ENCODE data around the gene PIGZ. TPM values are rescaled to one million over a fixed set of nuclear protein-coding genes. Genes with fewer than 3 reads are reported as not detected.

The PIGZ gene
- 1 to 10 TPM; 2.9 to 4.3 (median 3.7) TPM for total RNA-seq (2021; fragmentation: NEBNext Ultra II Directional; extraction: Animal tissue kit (Norgen Biotek cat#: 25700))
- long read RNA-seq, partial matches to known transcripts: 0 of 7 reads
- long read RNA-seq, other reads (novel, unspliced or antisense): 3 of 7 reads

GRCh38 chr3:196968233-196969133 lies at the start of gene PIGZ:
TSS of gene PIGZ (minus strand) at chr3:196968833. CDS start at chr3:196952031, 16,802 bp downstream.
- no peaks in the 10 kb centered on the region for H3K36me3 Mint-ChIP-seq (ENCODE audit: low read depth)
- H3K4me1 Mint-ChIP-seq (ENCODE audit: low read depth): peaks cover 14% of the 10 kb centered on the region; the same call in 1 of the 2 replicates
- H3K4me3 Mint-ChIP-seq: peak within 1 kb of the TSS; percentile 83
- DNase-seq: no peak
- peaks cover 6% of the 10 kb centered on the region; the same call in 1 of the 2 replicates for H3K27me3 Mint-ChIP-seq (ENCODE audit: insufficient read depth)
- TF ChIP-seq CTCF (IDR thresholded peaks at IDR 0.05): no peak
- no peaks in the 10 kb centered on the region for H3K9me3 Mint-ChIP-seq
- H3K27ac Mint-ChIP-seq: no peak within 1 kb of the TSS

GRCh38 chr3:197017003-197017402 lies 48.4 kb upstream of the PIGZ start:
- Mint-ChIP-seq H3K27ac (no peak overlapping the region), H3K9me3 (no peaks in the 10 kb centered on the region), H3K4me1 (ENCODE audit: low read depth) (no peaks in the 10 kb centered on the region), H3K27me3 (ENCODE audit: insufficient read depth) (peaks cover 28% of the 10 kb centered on the region), H3K36me3 (ENCODE audit: low read depth) (no peaks in the 10 kb centered on the region), H3K4me3 (no peak overlapping the region)
- no peak for TF ChIP-seq CTCF (IDR thresholded peaks at IDR 0.05)
- DNase-seq: no peak

DNA sequence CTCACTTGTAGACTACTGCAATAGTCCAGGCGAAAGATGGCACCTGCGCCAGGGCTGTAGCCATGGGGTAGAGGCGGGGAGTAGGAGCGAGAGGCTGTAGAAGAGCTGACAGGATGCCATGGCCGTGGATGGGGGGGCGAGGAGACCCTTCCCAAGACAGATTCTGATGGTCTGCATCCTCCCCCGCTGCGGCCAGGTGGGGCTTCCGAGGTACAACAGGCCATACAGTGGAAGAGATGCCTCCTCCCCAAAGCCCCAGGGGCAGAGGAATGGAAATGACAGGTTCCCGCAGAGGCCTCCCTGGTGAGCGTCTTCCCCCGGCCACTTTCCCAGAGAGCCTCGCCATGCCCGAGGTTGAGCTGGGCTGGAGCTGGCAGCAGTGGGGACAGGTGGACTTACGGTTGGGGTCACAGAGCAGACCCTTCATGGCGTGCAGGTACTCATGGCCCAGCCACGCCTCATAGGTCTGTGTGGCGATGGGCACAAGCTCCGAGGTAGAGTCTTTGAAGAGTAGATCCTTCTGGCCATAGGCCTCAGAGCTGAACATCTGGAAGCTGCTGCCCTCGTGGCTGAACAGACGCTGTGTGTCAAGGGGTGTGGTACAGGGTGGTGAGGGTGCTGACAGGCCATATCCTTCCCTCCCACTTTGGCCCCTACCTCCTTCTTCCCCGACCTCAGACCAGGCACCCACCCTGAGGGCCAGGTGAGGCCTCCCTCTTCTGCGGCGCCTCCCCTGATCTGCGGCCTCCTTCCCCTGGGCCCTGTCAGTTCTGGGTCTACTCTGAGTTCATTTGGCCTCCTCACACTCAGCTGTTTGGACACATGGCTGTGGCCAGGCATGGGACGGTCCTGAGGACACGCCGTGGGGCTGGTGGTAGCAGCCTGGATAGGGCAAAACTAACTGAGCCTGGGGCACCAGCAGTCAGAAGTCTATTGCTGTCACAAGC lies 47.4 kb upstream of the PIGZ start:
- H3K4me1 Mint-ChIP-seq (ENCODE audit: low read depth): no peaks in the 10 kb centered on the region
- H3K27me3 Mint-ChIP-seq (ENCODE audit: insufficient read depth): peaks cover 26% of the 10 kb centered on the region
- no peaks in the 10 kb centered on the region for H3K36me3 Mint-ChIP-seq (ENCODE audit: low read depth)
- no peaks in the 10 kb centered on the region for H3K9me3 Mint-ChIP-seq
- no peak overlapping the region for H3K4me3 Mint-ChIP-seq
- TF ChIP-seq CTCF (IDR thresholded peaks at IDR 0.05): no peak
- H3K27ac Mint-ChIP-seq: no peak overlapping the region
- no peak for DNase-seq

- H3K4me1 Mint-ChIP-seq (ENCODE audit: low read depth): no peaks in the 10 kb centered on the region
- H3K27ac Mint-ChIP-seq: no peak overlapping the region
- H3K36me3 Mint-ChIP-seq (ENCODE audit: low read depth): no peaks in the 10 kb centered on the region
- peaks cover 23% of the 10 kb centered on the region for H3K27me3 Mint-ChIP-seq (ENCODE audit: insufficient read depth)
- DNase-seq: no peak
- no peaks in the 10 kb centered on the region for H3K9me3 Mint-ChIP-seq
- no peak overlapping the region for H3K4me3 Mint-ChIP-seq
- TF ChIP-seq CTCF (IDR thresholded peaks at IDR 0.05): no peak
Observed at GRCh38 chr3:197014942-197015575, 46.4 kb upstream of the PIGZ start.

DNA sequence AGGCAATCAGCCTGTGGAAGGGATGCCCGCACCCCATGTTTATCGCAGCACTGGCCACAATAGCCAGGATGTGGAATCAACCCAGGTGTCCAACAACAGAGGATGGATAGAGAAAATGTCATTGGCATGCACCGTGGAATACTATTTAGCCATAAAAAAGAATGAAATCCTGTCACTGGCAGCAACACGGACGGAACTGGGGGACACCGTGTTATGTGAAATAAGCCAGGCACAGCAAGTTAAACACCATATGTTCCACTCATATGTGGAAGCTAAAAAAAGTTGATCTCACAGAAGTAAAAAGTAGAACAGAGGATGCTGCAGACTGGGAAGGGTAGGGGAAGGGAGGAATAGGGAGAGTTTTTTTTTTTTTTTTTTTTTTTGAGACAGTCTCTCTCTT lies 45.4 kb upstream of the PIGZ start:
- H3K4me1 Mint-ChIP-seq (ENCODE audit: low read depth): no peaks in the 10 kb centered on the region
- no peak for TF ChIP-seq CTCF (IDR thresholded peaks at IDR 0.05)

More for the DNA sequence above, 45.4 kb upstream of the PIGZ start:
- Mint-ChIP-seq H3K9me3 (no peaks in the 10 kb centered on the region), H3K27me3 (ENCODE audit: insufficient read depth) (peaks cover 17% of the 10 kb centered on the region), H3K4me3 (no peak overlapping the region), H3K36me3 (ENCODE audit: low read depth) (no peaks in the 10 kb centered on the region), H3K27ac (no peak overlapping the region)
- no peak for DNase-seq
